Measurements from ENCODE around the gene MPP1.

- TF ChIP-seq CTCF (IDR thresholded peaks at IDR 0.05) (no peak), ZFX (IDR thresholded peaks at IDR 0.05; ENCODE audit: borderline replicate concordance) (no peak)
These were observed 22.1 kb upstream of the MPP1 start for GRCh38 chrX:154827194-154828015.
